GM18951 (cell line): ENCODE results near the gene LAMTOR3.

Source experiments
- POLR2A ChIP-seq: IDR thresholded peaks from 4 replicates; pipeline ENCODE4 v1.6.1; 2011; ENCODE audit warnings: mild to moderate bottlenecking; ENCODE audit not compliant: insufficient read length, insufficient read depth; ENCODE audit errors: extremely low read depth
- in situ Hi-C: fragments of 300-500 bp; cut with MboI; formaldehyde crosslinking; loops from one replicate; pipeline ENCODE4 v1.12.0; 2022; ENCODE audit warnings: low sequenced_read_pairs, mixed read lengths, inconsistent platforms; ENCODE audit not compliant: unreplicated experiment

The LAMTOR3 gene

GRCh38 chr4:99885687-99886086 is 8.5 kb downstream of the LAMTOR3 start:
- in situ Hi-C loops = loop anchor here (5.0 kb wide), 1 partner anchor 323 kb away; the partner anchor contains the start of gene TRMT10A
- TF ChIP-seq POLR2A = no peak

- in situ Hi-C loops = loop anchor here (5.0 kb wide), 1 partner anchor 323 kb away; the partner anchor contains the start of gene TRMT10A
- TF ChIP-seq POLR2A = no peak
Measured at GRCh38 chr4:99885063-99885664, 9.1 kb downstream of the LAMTOR3 start.

- TF ChIP-seq POLR2A = no peak
- in situ Hi-C loops = loop anchor here (5.0 kb wide), 1 partner anchor 67 kb away; no protein-coding TSS in a partner anchor
Measured at GRCh38 chr4:99879458-99879857, 14.8 kb downstream of the LAMTOR3 start.

- in situ Hi-C loops = loop anchor here (5.0 kb wide), 1 partner anchor 66 kb away; no protein-coding TSS in a partner anchor
- TF ChIP-seq POLR2A = no peak
Measured at GRCh38 chr4:99878604-99879003, 15.6 kb downstream of the LAMTOR3 start.

GRCh38 chr4:99876946-99877345 is 17.3 kb downstream of the LAMTOR3 start:
- in situ Hi-C loops = loop anchor here (5.0 kb wide), 1 partner anchor 65 kb away; no protein-coding TSS in a partner anchor
- no peak for TF ChIP-seq POLR2A

GRCh38 chr4:99875071-99875470 is 19.2 kb downstream of the LAMTOR3 start:
- TF ChIP-seq POLR2A = no peak
- in situ Hi-C loops = loop anchor here (5.0 kb wide), 1 partner anchor 63 kb away; no protein-coding TSS in a partner anchor

GRCh38 chr4:99872570-99872969 is 21.7 kb downstream of the LAMTOR3 start:
- in situ Hi-C loops = no loop called here
- no peak for TF ChIP-seq POLR2A

- in situ Hi-C loops = no loop called here
- no peak for TF ChIP-seq POLR2A
Measured at GRCh38 chr4:99868126-99868596, 26.1 kb downstream of the LAMTOR3 start.

- TF ChIP-seq POLR2A = no peak
- in situ Hi-C loops = no loop called here
Measured at GRCh38 chr4:99863804-99864203, 30.4 kb downstream of the LAMTOR3 start.

- no peak for TF ChIP-seq POLR2A
- in situ Hi-C loops = no loop called here
Measured at GRCh38 chr4:99861120-99861905, 32.9 kb downstream of the LAMTOR3 start.

GRCh38 chr4:99860521-99860920 is 33.7 kb downstream of the LAMTOR3 start:
- TF ChIP-seq POLR2A = no peak
- in situ Hi-C loops = no loop called here

- TF ChIP-seq POLR2A = no peak
- in situ Hi-C loops = no loop called here
Measured at GRCh38 chr4:99859618-99860017, 34.6 kb downstream of the LAMTOR3 start.

- no peak for TF ChIP-seq POLR2A
Measured at GRCh38 chr4:99857307-99857706, 36.9 kb downstream of the LAMTOR3 start.

More at GRCh38 chr4:99857307-99857706, 36.9 kb downstream of the LAMTOR3 start:
- in situ Hi-C loops = no loop called here
